HG02840 (cell line): Measurements from ENCODE around the gene SLC43A2.
"Not testable (repeated sequence)": the region's sequence is repeated elsewhere in the genome, so short reads cannot be mapped to it uniquely, and the experiment has no call there.

Experiments used
- ATAC-seq: cut with Tn5 transposase; IDR thresholded peaks from one replicate; pipeline ENCODE4 v1.9.1; 2021; ENCODE audit warnings: mild to moderate bottlenecking, moderate library complexity, moderate number of reproducible peaks; ENCODE audit not compliant: unreplicated experiment, low FRiP score

The SLC43A2 gene

DNA sequence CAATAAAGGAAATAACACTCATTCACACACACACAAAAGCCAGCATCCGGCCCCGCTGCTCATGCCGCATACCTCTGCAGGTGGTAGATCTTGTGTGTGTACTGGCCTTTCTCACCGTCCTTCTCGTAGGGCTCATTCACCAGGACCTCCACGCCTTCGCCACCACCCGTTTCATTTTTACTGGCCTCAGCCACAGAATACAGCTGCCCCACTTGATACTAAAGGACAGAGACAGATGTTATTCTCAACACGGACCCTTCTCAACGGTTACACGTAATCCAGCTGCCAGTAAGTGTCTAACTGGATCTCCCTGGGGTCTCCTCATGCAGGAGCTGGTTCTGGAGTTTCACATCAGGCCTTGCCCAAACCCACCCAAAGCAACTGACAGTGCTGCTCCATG lies 75.7 kb downstream of the SLC43A2 start:
- no peak for ATAC-seq

DNA sequence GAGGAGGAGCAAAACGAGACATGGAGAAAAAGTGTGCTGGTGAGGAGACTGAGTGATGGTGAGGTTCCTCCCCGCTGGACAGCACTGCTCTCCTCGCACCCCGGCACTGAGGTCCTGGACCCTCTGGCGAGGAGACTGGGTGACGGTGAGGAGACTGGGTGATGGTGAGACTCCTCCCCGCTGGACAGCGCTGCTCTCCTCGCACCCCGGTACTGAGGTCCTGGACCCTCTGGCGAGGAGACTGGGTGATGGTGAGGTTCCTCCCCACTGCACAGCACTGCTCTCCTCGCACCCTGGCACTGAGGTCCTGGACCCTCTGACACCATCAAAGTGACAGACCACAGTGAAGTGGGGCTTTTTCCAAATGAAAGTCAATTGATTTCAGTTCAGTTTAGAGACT lies 76.9 kb downstream of the SLC43A2 start:
- no peak for ATAC-seq

DNA sequence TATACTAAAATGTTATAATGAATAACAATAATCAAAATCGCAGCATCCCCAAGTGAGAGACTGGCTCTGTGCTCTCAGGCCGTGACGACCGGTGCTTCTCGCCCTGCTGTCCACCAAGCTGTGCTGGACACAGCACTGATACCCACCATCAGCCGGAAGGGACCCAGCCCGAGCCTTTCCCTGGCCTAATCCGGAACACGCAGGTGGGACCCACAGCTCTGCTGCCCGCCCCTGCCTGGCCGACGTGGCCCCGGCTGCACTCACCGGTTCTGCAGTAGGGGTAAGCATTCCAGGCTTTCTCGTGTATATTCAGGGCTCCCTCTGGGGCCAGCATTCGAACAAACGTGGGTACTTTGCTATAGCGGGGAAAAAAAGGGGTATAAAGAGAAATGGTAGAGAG lies 80.6 kb downstream of the SLC43A2 start:
- no peak for ATAC-seq

DNA sequence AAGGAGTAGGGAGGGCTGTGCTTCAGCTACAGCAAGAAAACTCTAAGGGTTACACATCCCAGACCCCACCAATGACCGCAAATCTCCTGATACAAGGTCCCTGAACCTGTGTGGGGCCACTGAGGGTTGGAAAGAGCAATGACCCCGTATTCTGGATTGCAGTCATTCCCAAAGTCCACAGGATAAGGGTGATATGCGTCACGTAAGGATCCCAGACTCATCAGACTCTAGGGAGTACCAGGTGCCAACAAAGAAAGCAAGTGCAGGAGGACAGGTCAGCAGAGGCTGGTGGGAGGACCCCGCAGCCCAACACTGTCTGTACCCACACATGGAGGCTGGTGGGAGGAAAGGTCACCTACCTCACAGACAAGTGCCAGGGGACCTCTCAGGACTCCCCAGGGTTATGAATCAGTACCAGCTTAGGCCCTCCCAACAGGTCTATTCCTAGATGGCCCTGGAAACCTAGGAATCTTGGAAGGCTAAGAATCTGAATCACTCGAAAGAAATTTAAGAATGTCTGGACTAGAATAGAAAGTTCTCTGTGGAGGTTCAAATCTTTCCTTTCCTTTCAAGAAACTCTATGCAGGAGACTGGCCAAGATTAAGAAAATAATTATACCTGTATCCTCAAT lies 82.2 kb downstream of the SLC43A2 start:
- ATAC-seq = no peak

DNA sequence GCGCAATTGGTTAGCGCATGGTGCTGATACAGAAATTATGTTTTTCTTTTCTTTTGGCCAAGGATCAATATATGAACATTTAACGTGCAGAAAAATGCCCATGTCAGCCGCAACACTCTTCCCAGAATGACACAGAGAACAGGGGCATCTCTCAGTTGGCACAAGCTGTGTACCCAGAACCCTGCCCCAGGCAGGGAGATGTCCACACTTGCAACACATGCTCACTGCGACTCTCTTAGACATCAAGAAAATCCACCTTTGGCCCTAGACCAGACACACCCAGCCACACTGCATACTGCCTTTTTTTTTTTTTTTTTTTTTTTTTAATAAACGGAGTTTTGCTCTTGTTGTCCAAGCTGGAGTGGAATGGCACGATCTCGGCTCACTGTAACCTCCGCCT lies 83.0 kb downstream of the SLC43A2 start:
- ATAC-seq = no peak

- no peak for ATAC-seq
Measured at GRCh38 chr17:1542316-1542715, 86.3 kb downstream of the SLC43A2 start.

DNA sequence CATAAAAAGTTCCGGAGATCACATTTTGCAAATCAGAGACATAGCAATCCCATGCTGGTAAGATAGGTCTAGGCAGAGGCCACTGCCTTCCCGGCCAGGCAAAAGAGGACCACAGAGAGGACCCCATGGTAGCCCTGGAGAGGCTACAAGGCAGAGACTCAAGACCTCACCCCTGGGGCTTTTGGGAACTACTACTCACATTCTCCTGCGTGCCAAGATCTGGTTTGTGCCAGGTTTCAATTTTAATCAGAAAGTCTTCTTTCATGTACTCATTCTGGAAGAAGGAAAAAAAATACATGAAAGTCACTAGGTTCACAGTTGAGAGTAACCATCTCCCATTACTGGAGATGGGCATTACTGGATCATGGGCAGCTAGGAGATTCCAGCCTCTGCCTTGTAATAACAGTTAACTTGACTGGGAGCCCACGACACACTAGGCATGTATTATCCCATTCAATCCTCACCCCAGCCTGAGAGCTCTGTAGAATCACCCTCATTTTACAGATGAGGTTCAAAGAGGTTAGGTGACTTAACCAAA lies 87.2 kb downstream of the SLC43A2 start:
- no peak for ATAC-seq

DNA sequence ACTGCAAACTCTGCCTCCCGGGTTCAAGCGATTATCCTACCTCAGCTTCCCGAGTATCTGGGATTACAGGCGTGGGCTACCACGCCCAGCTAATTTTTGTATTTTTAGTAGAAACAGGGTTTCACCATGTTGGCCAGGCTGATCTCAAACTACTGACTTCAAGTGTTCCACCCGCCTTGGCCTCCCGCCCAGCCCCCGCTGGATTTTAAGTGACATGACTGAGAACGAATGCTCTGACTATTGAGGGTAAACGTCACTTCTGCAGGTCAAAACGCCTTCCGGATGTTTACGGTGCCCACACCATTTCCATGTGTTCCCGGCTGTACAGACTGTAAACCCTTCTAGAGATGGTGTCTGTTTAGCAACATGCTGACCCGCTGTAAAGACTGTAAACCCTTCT lies 88.8 kb downstream of the SLC43A2 start:
- ATAC-seq = no peak

DNA sequence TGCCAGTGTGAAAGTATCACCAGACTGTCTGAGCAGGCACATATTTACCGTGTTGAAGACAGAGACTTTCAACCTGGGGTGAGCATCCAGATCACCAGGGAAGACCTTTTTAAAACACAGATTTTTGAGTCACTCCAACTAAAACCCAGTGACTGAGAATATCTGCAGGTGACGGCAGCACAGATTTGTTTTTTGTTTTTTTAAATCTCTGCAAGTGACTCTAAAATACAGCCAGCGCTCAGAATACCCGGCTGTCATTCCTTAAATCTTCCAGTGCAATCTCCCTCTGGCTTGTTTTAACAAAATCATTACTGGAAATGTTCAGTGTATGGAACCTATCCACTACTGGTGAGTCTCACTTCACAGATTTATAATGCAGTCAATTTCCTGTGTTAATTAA lies 92.9 kb downstream of the SLC43A2 start:
- ATAC-seq = no peak

GRCh38 chr17:1533661-1534325 lies 94.8 kb downstream of the SLC43A2 start:
- no peak for ATAC-seq

- ATAC-seq = no peak
Measured at GRCh38 chr17:1532836-1533602, 95.6 kb downstream of the SLC43A2 start.

- ATAC-seq = no peak
Measured at GRCh38 chr17:1529863-1530262, 98.8 kb downstream of the SLC43A2 start.

GRCh38 chr17:1526876-1527275 lies 101.8 kb downstream of the SLC43A2 start:
- not testable (repeated sequence) for ATAC-seq

- no peak for ATAC-seq
Measured at GRCh38 chr17:1522626-1523025, 106.0 kb downstream of the SLC43A2 start.

- ATAC-seq = no peak
Measured at GRCh38 chr17:1521086-1521640, 107.5 kb downstream of the SLC43A2 start.

DNA sequence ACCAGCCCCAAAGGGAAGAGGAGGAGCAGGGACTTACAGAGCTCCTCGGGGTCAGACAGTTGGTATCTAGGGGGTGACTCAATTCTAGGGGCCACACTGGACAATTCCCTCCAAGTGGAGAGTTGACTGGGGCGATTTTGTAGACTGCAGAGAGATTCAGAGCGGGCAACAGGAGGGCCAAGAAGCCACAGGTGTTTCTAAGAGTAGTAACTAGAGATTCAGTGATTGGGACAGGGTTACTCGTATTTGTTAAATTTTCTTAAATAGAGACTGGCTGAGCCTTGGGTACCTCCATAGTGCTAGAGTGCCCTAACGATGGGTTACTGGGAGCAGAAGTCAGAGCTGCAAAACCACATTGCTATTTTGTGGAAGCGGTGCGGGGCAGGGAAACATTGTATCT lies 109.0 kb downstream of the SLC43A2 start:
- no peak for ATAC-seq
